HG03175 (cell line): ENCODE results near the gene HNRNPH1.
A peak's percentile ranks its signal among the peaks of the same experiment; 100 is the strongest.
"Not testable (repeated sequence)": the region's sequence is repeated elsewhere in the genome, so short reads cannot be mapped to it uniquely, and the experiment has no call there.

ENCODE experiments used
- ATAC-seq: cut with Tn5 transposase; IDR thresholded peaks from one replicate; pipeline ENCODE4 v1.9.1; 2021; ENCODE audit warnings: mild to moderate bottlenecking, moderate library complexity; ENCODE audit not compliant: unreplicated experiment

HNRNPH1 gene, protein sequence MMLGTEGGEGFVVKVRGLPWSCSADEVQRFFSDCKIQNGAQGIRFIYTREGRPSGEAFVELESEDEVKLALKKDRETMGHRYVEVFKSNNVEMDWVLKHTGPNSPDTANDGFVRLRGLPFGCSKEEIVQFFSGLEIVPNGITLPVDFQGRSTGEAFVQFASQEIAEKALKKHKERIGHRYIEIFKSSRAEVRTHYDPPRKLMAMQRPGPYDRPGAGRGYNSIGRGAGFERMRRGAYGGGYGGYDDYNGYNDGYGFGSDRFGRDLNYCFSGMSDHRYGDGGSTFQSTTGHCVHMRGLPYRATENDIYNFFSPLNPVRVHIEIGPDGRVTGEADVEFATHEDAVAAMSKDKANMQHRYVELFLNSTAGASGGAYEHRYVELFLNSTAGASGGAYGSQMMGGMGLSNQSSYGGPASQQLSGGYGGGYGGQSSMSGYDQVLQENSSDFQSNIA

DNA sequence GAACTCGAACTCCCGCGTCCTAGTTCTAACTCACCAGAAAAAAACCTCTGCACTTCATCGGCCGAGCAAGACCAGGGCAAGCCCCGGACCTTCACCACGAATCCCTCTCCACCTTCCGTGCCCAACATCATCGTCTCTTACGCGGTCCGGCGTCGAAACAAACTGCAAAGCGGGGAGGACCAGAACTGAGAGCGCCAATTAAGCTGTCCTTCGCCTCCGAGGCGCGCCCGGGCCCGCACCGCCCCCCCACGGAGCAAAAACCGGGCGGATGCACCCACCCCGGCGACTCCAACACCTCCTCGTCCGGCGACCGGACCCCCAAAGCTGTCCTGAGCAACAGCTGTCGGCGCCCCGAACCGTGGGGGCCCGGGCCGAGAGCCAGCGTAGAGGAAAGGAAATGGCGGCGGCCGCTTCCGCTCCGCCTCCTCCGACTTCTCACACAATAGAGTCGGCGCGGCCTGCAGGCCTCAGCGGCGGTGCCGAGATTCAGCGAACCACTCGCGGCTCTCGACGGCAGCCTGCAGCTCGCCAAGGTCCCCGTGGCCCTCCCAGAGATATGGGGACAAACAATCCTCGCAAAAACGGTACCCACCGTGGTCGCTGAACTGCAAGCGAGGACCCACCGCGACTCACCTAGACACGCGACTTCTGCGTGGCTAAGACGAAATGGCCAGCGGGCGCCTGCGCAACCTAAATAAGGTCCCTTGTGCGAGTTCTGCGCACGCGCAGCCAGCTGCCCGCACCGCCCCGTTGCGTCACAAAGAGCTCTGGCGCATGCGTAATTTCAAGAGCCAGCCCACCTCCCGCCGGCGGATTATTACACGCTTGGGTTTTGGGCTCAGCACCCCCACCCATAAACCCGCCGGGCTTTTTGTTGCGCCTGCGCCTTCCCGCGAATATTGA lies at the start of gene HNRNPH1:
HNRNPH1 (minus strand) TSS at position 669 of the 903 bp plus-strand sequence; CDS start at position 131, 538 bp downstream.
- peak; percentile 66 for ATAC-seq

DNA sequence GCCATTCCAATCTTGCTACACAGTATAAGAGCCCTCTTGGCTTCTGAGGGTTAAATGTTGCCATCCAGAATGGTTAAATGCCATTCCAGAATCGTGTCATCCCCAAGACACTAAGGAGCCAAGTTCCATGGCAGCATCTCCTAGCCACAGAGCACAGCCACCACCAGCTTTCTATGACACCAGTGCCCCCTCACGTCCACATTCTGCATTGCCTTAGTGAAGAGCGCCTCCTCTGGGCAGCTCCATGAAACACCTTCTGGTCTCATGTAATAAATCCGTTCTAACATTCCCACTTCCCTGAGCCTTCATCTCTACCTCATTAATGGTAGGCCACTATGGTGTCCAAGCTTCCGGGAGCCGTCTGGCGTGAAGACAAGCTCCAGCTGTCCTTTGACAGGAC lies 44.9 kb upstream of the HNRNPH1 start:
- peak; percentile 68 for ATAC-seq

DNA sequence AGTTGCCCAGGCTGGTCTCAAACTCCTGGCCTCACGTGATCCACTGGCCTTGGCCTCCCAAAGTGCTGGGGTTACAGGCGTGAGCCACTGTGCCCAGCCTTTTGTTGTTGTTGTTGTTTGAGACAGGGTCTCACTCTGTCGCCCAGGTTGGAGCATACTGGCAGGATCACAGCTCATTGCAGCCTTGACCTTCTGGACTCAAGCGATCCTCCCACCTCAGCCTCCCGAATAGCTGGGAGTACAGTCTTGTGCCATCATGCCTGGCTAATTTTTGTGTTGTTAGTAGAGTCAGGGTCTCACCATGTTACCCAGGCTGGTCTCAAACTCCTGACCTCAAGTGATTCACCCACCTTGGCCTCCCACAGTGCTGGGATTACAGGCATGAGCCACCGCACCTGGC lies 38.2 kb upstream of the HNRNPH1 start:
- ATAC-seq, result not testable (repeated sequence)

DNA sequence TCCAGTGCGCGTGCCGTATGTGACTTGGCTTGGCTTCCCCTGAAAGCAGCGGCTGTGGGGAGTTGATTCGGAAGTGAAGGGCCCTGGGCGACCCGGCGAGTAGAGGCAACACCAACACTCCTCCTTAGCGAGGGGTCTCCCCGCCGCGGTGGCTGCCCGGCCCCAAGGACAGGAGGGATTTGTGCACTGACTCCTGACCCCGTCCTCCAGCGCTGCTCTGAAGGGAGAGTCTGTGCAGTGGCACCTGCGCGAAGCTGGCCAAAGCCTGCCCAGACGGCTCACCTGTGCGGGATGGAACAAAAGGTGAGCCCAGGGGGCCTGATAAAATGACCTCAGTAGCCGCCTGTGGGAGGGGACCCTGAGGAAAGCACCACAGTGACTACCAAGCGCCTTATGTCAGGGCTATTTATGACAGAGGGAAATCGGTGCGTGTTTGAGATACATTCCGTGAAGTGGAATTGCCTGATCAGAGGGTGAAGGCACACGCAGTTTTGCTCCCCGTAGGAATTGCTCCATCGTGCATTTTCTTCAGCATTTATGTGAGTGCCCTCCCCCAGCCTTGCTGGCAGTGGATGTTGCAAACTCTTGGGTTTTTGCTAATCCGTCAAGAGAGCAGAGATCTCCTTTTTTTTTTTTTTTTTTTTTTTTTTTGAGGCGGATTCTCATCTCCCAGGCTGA lies 34.8 kb upstream of the HNRNPH1 start:
- peak; percentile 69 for ATAC-seq

DNA sequence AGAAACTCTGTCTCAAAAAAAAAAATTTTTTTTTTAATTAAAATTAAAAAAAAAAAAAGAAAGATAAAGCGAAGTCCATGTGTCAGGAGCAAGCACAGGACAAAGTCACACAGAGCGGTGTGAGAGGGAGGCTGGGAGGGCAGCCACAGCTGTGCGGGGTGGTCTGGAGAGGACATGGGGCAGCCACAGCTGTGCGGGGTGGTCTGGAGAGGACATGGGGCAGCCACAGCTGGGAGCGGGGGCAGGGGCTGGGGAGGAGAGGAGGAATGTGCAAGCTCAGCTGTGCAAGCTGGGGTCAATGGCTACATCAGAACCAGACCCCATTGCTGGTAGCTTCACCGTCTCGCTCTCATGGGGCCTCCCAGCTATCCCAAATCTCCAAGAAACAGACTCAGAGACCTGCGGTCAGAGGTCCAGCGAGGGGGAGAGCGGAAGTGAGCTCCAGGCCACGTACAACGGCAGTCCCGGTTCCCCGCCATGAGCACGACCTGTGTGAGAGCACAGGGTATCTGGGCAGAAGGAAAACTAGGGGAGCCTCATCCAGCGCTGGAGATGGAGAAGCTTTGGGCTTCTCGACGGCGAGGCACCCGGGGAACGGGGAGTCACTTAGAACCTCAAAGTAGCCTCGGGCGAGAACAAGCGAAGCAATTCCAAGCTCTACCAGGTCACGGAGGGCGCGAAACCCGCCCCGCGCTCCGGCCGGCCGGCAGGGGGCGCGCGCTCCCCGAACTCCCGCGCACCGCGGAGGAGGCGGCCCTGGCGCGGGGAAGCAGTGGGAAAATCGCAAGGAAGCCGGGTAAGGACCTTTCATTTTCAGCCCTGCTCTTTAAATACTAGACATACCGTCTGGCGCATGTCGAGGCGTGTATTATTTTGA lies 34.1 kb upstream of the HNRNPH1 start:
- ATAC-seq, result peak; percentile 90

DNA sequence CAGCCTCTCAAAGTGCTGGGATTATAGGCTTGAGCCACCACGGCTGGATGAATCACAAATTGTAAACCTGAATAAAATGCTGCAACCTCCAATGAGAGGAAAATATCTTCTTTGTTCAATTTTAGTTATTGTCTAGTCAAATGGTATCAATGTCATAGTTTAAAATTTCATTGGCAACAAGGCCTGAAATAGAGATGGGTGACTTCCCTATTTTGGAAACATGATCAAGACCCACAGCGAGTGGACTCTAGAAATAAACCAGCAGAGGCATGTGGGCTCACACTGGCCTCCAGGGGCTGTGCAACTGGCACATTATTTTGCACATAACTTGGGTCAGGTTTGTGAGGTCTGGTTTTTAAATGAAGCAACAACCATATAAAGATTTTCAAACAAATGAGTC lies 29.7 kb upstream of the HNRNPH1 start:
- ATAC-seq, result not testable (repeated sequence)

DNA sequence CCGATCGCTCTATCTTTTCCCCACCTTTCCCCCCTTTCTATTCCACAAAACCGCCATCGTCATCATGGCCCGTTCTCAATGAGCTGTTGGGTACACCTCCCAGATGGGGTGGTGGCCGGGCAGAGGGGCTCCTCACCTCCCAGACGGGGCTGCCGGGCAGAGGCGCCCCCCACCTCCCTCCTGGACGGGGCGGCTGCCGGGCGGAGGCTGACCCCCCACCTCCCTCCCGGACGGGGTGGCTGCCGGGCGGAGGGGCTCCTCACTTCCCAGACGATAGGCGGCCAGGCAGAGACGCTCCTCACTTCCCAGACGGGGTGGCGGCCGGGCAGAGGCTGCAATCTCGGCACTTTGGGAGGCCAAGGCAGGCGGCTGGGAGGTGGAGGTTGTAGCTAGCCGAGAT lies 26.8 kb upstream of the HNRNPH1 start:
- ATAC-seq, result not testable (repeated sequence)

DNA sequence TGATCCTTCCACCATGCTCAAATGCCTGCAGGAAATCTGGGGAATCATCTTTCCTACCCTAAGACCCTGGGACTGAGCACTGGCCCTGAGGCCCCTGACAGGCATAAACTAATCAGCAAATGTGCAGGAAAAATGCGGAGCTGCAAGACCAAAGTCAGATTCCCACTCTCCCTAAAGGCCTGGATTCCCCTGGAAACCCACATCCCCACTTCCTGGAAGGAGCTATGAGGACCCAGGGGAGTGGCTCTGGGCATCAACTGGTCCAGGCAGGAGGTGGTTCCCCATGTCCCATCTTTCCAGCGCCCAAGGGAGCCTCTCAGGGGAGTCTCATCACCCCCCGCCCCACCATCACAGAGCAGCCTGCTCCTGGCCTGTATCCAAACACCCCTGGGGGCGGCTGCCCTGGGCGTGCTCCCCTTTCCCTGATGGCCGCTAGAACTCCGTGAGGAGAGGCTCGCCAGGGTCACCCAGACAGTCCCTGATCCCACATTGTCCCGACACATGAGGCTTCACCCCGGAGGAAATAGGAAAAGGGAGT lies 25.8 kb upstream of the HNRNPH1 start:
- ATAC-seq, result not testable (repeated sequence)

DNA sequence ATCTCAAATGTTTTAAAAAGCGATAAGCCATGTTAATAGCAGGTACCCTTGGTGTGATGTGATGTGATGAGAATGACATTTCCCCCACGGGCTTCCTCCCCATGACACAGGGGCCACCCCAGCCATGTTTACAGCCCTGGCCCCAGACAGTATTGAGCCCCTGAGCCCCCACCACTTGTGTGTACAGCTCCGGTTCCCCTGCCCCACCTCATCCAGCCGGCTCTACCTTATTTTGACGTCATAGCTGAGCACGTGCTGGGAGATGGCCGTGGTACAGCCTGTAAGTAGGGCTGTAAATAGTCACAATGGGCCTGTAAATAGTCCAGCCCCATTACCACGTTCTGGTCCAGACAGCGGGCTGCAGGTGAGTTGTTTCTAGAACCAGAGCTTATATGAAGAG lies 24.9 kb upstream of the HNRNPH1 start:
- no peak for ATAC-seq

DNA sequence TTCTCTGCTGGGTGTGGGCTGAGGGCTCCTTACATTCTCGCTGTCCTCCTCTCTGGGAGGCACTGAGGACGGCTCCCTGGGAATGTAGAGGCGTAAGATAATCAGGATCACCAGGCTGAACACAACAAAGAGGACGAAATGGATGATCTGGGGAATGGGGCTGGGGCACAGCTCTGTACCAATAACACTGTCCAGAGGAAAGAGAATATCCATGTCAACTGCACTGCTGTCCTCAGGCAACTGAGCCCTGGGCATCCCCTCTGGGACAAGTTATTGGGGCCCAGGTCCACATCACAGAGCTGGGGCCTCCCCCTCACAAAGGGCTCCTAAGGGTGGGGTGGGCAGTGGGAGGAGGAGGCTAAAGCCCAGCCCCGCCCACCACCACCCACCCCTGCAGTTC lies 21.3 kb upstream of the HNRNPH1 start:
- ATAC-seq, result not testable (repeated sequence)

DNA sequence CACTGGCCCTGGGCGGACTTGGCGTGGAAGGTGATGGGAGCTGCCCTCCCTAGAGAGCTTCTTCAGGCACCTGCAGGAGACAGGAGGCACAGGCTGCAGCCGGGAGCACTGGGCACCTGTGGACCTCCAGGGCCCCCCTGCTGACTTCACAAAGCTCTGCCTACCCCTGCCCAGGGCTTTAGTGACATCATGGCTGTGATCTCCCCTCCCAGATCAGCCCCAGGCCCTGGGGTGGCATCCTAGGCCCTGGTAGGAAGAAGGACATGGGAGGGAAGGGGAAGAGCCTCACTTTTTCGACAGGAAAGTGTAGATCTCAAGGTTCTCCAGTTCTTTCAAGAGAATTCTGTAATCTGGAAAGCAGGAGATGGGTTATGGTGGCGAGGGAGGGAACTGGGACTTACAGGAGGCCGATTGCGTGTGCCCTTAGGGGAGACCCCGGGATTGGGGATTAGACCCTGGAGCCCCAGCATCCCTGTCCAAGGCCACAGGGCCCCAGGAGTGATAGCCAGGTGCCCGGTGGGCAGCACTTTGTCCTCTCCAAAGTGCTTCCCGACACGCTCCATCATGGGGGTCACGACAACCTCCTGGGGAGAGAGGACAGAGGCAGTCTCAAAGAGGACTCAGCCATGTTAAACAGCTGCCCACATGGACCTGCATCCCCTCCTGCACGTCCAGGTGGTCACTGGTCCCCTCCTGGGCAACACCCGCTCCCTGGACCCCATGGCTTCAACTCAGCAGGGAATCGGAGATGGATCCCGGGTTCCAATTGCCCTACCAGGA lies 19.9 kb upstream of the HNRNPH1 start:
- ATAC-seq, result not testable (repeated sequence)

DNA sequence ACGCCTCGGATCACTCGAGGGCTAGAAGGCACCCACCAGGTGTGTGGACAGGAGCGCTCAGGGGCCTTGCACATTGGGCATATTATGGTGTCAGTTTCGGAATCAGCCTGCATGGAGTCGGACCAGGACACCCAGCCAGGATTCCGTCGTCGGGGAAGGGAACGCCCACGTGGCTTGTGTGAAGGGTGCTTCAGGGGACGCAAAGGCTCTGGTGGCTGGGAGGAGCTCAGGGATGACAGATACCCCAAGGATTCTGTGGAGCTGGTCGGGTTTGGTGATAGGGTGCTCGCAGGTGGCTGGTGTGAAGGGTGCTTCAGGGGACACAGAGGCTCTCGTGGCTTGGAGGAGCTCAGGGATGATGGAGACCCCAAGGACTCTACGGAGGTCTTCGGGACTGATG lies 19.2 kb upstream of the HNRNPH1 start:
- ATAC-seq, result not testable (repeated sequence)

DNA sequence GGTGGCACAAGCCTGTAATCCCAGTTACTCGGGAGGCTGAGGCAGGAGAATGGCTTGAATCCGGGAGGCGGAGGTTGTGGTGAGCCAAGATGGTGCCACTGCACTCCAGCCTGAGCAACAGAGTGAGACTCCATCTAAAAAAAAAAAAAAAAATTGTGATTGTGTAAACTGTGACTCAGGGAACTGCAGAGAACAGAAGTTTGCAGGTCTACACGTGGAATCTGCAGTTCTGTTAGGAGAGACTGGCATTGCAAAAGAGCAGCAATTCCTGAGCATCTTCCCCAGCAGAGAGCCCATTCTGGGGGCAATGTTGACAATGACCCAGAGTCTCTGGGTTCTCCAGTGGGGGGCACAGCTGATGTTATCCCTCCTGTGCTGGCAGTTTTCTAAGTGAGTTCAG lies 18.3 kb upstream of the HNRNPH1 start:
- ATAC-seq, result not testable (repeated sequence)

DNA sequence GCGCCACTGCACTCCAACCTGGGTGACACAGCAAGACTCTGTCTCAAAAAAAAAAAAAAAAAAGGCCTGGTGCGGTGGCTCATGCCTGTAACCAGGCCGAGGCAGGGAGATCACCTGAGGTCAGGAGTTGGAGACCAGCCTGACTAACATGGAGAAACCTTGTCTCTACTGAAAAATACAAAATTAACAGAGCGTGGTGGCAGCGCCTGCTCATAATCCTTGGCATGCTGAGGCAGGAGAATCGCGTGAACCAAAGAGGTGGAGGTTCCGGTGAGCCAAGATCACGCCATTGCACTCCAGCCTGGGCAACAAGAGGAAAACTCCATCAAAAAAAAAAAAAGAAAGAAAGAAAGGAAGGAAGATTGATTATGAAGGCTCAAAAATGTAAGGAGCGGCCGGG lies 15.8 kb upstream of the HNRNPH1 start:
- not testable (repeated sequence) for ATAC-seq

DNA sequence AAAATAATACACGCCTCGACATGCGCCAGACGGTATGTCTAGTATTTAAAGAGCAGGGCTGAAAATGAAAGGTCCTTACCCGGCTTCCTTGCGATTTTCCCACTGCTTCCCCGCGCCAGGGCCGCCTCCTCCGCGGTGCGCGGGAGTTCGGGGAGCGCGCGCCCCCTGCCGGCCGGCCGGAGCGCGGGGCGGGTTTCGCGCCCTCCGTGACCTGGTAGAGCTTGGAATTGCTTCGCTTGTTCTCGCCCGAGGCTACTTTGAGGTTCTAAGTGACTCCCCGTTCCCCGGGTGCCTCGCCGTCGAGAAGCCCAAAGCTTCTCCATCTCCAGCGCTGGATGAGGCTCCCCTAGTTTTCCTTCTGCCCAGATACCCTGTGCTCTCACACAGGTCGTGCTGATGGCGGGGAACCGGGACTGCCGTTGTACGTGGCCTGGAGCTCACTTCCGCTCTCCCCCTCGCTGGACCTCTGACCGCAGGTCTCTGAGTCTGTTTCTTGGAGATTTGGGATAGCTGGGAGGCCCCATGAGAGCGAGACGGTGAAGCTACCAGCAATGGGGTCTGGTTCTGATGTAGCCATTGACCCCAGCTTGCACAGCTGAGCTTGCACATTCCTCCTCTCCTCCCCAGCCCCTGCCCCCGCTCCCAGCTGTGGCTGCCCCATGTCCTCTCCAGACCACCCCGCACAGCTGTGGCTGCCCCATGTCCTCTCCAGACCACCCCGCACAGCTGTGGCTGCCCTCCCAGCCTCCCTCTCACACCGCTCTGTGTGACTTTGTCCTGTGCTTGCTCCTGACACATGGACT lies 11.1 kb upstream of the HNRNPH1 start:
- peak; percentile 86 for ATAC-seq

DNA sequence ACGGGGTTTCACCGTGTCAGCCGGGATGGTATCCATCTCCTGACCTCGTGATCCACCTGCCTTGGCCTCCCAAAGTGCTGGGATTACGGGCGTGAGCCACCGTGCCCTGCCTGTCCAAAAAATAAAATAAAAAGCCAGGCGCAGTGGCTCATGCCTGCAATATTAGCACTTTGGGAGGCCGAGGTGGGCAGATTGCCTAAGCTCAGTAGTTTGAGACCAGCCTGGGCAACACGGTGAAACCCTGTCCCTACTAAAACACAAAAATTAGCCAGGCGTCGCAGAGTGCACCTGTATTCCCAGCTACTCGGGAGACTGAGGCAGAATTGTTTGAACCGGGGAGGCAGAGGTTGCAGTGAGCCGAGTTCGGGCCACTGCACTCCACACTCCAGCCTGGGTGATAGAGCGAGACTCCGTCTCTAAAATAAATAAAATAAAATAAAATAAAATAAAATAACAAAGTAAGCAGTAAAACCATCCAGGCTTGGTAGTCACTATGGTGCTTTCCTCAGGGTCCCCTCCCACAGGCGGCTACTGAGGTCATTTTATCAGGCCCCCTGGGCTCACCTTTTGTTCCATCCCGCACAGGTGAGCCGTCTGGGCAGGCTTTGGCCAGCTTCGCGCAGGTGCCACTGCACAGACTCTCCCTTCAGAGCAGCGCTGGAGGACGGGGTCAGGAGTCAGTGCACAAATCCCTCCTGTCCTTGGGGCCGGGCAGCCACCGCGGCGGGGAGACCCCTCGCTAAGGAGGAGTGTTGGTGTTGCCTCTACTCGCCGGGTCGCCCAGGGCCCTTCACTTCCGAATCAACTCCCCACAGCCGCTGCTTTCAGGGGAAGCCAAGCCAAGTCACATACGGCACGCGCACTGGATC lies 10.3 kb upstream of the HNRNPH1 start:
- ATAC-seq, result peak; percentile 64

DNA sequence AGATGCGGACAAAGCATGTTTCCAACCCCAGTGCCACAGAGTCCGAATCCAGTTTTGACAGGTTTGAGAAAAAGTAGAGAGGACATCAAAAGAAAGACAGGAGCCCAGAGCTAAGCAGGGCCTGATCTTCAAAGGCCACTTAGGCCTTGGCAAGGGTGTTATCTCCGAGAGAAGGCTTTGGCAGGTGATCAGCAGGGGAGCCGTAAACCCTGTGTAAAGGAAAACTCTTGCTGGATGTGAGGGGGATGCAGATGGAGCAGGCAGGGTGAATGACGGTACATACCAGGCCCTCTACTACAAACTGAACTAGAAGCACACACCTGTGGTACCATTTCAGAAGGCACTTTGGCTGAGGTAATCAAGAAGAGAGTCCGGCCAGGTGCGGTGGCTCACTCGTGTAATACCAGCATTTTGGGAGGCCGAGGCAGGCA lies 1.4 kb upstream of the HNRNPH1 start:
- ATAC-seq, result no peak
